Measurements from ENCODE around the gene TMEM220. TPM values are rescaled to one million over a fixed set of nuclear protein-coding genes. Genes with fewer than 3 reads are reported as not detected.
A peak's percentile ranks its signal among the peaks of the same experiment; 100 is the strongest.

The TMEM220 gene
- total RNA-seq (2021; ENCODE audit: unreplicated experiment) (not detected), Bru-seq, nascent RNA (not detected), BruChase-seq, experiment 1, labeled RNA remaining after a 6-hour chase (percentile 6 among the genes with signal in this experiment), BruChase-seq, experiment 2, labeled RNA remaining after a 2-hour chase (not detected)
- 0.07 and 0.08 TPM in 2 replicates for polyA plus RNA-seq (2012)
- long read RNA-seq = 0 reads

- Histone ChIP-seq H3K79me2 (ENCODE audit: insufficient read depth, low read length) (no peaks in the 10 kb centered on the region), H3K4me1 (ENCODE audit: control insufficient read depth in 1 of 2, insufficient read depth in 2 of 2, low read length in 2 of 2) (no peaks in the 10 kb centered on the region), H3K4me3 (replicated peaks in 1 of 2; ENCODE audit: low read depth in 1 of 2, low read length in 2 of 2) (no peak within 1 kb of the TSS), H3K9ac (ENCODE audit: low read length) (no peak within 1 kb of the TSS), H3K36me3 (ENCODE audit: control insufficient read depth in 1 of 2, insufficient read depth in 2 of 2, low read length in 2 of 2) (no peaks in the 10 kb centered on the region), H3K4me2 (ENCODE audit: low read length) (no peak within 1 kb of the TSS), H4K20me1 (ENCODE audit: insufficient read depth) (no peaks in the 10 kb centered on the region), H3K9me3 (ENCODE audit: control insufficient read depth in 1 of 2, insufficient read depth in 1 of 2, low read depth in 1 of 2, low read length in 2 of 2) (no peaks in the 10 kb centered on the region), H3K27ac (ENCODE audit: low read depth, low read length) (no peak within 1 kb of the TSS), H3K9me2 (ENCODE audit: insufficient read depth) (no peaks in the 10 kb centered on the region), H2AFZ (ENCODE audit: low read depth, low read length, poor library complexity, severe bottlenecking) (no peak within 1 kb of the TSS), H3K27me3 (ENCODE audit: insufficient read depth, low read length) (peaks cover 5% of the 10 kb centered on the region; the same call in 1 of the 2 replicates)
- DNase-seq (ENCODE audit: low read depth, low spot score) (no peak), ATAC-seq (no peak)
- BruUV-seq (replicated peaks) = no TSS peak
- TF ChIP-seq TCF7L2 (IDR thresholded peaks at IDR 0.05; ENCODE audit: borderline replicate concordance, extremely low read depth, insufficient read depth, insufficient read length) = no peak
- TF ChIP-seq SP1 (IDR thresholded peaks at IDR 0.05; ENCODE audit: low read depth) = no peak
- TF ChIP-seq POLR2AphosphoS5 (IDR thresholded peaks at IDR 0.05; ENCODE audit: low read depth, low read length) = no peak
- no peak for TF ChIP-seq FOSL1 (IDR thresholded peaks at IDR 0.05; ENCODE audit: low read depth)
- no peak for TF ChIP-seq ELF1 (IDR thresholded peaks at IDR 0.05; ENCODE audit: borderline replicate concordance, low read depth)
- CTCF ChIA-PET = no interaction called here
- RAD21 ChIA-PET (ENCODE audit: low non-redundant PET in 1 of 2, low total read pairs in 2 of 2, uncharacterized antibody in 2 of 2, unreplicated experiment in 2 of 2) = no interaction called here
- intact Hi-C loops (cut with micrococcal nuclease) = no loop called here
- POLR2A ChIA-PET = no interaction called here
Measured at GRCh38 chr17:10729334-10730193, at the start of gene TMEM220. Gene TMEM220, minus strand, starts transcription at chr17:10730023. Its CDS starts 172 bp downstream, at chr17:10729851.

- H3K27me3 ChIP-seq (ENCODE audit: insufficient read depth, low read length) = no peaks in the 10 kb centered on the region
- intact Hi-C loops (cut with micrococcal nuclease) = no loop called here
- H4K20me1 ChIP-seq (ENCODE audit: insufficient read depth) = no peaks in the 10 kb centered on the region
- no peaks in the 10 kb centered on the region for H3K79me2 ChIP-seq (ENCODE audit: insufficient read depth, low read length)
- ChIA-PET RAD21 (ENCODE audit: low non-redundant PET in 1 of 2, low total read pairs in 2 of 2, uncharacterized antibody in 2 of 2, unreplicated experiment in 2 of 2) (no interaction called here), CTCF (no interaction called here), POLR2A (no interaction called here)
- ATAC-seq (no peak), DNase-seq (ENCODE audit: low read depth, low spot score) (no peak)
- no peaks in the 10 kb centered on the region for H3K36me3 ChIP-seq (ENCODE audit: control insufficient read depth in 1 of 2, insufficient read depth in 2 of 2, low read length in 2 of 2)
- H3K9me3 ChIP-seq (ENCODE audit: control insufficient read depth in 1 of 2, insufficient read depth in 1 of 2, low read depth in 1 of 2, low read length in 2 of 2) = no peaks in the 10 kb centered on the region
- no peak overlapping the region for H2AFZ ChIP-seq (ENCODE audit: low read depth, low read length, poor library complexity, severe bottlenecking)
- no peak overlapping the region for H3K4me2 ChIP-seq (ENCODE audit: low read length)
- H3K4me3 ChIP-seq (replicated peaks in 1 of 2; ENCODE audit: low read depth in 1 of 2, low read length in 2 of 2) = no peak overlapping the region
- no peak for TF ChIP-seq ZBTB33 (IDR thresholded peaks at IDR 0.05; ENCODE audit: extremely low read depth, insufficient replicate concordance, low read length)
- no peak for TF ChIP-seq CEBPB (IDR thresholded peaks at IDR 0.05; ENCODE audit: low read depth)
- TF ChIP-seq SIN3A (IDR thresholded peaks at IDR 0.05; ENCODE audit: low read depth) = no peak
- TF ChIP-seq CTCF (IDR thresholded peaks at IDR 0.05 in 2 of 3, conservative IDR thresholded peaks at IDR 0.05 in 1 of 3; ENCODE audit: borderline replicate concordance in 1 of 3, insufficient read depth in 1 of 3, low read depth in 2 of 3, low read length in 2 of 3) = no peak
- TF ChIP-seq TCF7L2 (IDR thresholded peaks at IDR 0.05; ENCODE audit: borderline replicate concordance, extremely low read depth, insufficient read depth, insufficient read length) = no peak
- BruUV-seq (replicated peaks) = no TSS peak
- H3K9me2 ChIP-seq (ENCODE audit: insufficient read depth) = no peaks in the 10 kb centered on the region
- H3K9ac ChIP-seq (ENCODE audit: low read length) = no peak overlapping the region
- H3K27ac ChIP-seq (ENCODE audit: low read depth, low read length) = no peak overlapping the region
- H3K4me1 ChIP-seq (ENCODE audit: control insufficient read depth in 1 of 2, insufficient read depth in 2 of 2, low read length in 2 of 2) = no peaks in the 10 kb centered on the region
Measured at GRCh38 chr17:10779609-10780008, 49.8 kb upstream of the TMEM220 start.
